HG03521 (cell line): ENCODE measurements around the gene MED20.
A peak's percentile ranks its signal among the peaks of the same experiment; 100 is the strongest.

Experiments used
- ATAC-seq: cut with Tn5 transposase; IDR thresholded peaks from one replicate; pipeline ENCODE4 v1.9.1; 2021; ENCODE audit warnings: mild to moderate bottlenecking, moderate library complexity; ENCODE audit not compliant: unreplicated experiment

MED20 gene

GRCh38 chr6:41914869-41915530 is 5.9 kb downstream of the MED20 start:
- no peak for ATAC-seq

- ATAC-seq, result no peak
Observed at GRCh38 chr6:41914343-41914742, 6.6 kb downstream of the MED20 start.

- no peak for ATAC-seq
Observed at GRCh38 chr6:41909727-41910126, 11.2 kb downstream of the MED20 start.

- no peak for ATAC-seq
Observed at GRCh38 chr6:41901882-41902519, 18.9 kb downstream of the MED20 start.

- no peak for ATAC-seq
Observed at GRCh38 chr6:41900861-41901260, 20.1 kb downstream of the MED20 start.

GRCh38 chr6:41896281-41896680 is 24.7 kb downstream of the MED20 start:
- ATAC-seq, result no peak

GRCh38 chr6:41895300-41896233 is 25.4 kb downstream of the MED20 start, which contains the start of gene USP49:
TSS of gene USP49 (minus strand) at chr6:41895375. CDS start at chr6:41806983, 88,392 bp downstream.
- ATAC-seq, result peak; percentile 78

- peak; percentile 28 for ATAC-seq
Observed at GRCh38 chr6:41894366-41895299, 26.3 kb downstream of the MED20 start.

- ATAC-seq, result no peak
Observed at GRCh38 chr6:41892921-41893564, 27.9 kb downstream of the MED20 start.

GRCh38 chr6:41887331-41887751 is 33.6 kb downstream of the MED20 start:
- no peak for ATAC-seq

- no peak for ATAC-seq
Observed at GRCh38 chr6:41885930-41886329, 35.0 kb downstream of the MED20 start.

GRCh38 chr6:41884957-41885356 is 36.0 kb downstream of the MED20 start:
- ATAC-seq, result no peak

- no peak for ATAC-seq
Observed at GRCh38 chr6:41881506-41881905, 39.4 kb downstream of the MED20 start.

- ATAC-seq, result no peak
Observed at GRCh38 chr6:41878961-41879405, 42.0 kb downstream of the MED20 start.

- ATAC-seq, result no peak
Observed at GRCh38 chr6:41878246-41878645, 42.7 kb downstream of the MED20 start.

- ATAC-seq, result no peak
Observed at GRCh38 chr6:41877051-41877680, 43.8 kb downstream of the MED20 start.

GRCh38 chr6:41874741-41875140 is 46.2 kb downstream of the MED20 start:
- no peak for ATAC-seq

- ATAC-seq, result no peak
Observed at GRCh38 chr6:41872147-41872546, 48.8 kb downstream of the MED20 start.

- ATAC-seq, result no peak
Observed at GRCh38 chr6:41871691-41872090, 49.2 kb downstream of the MED20 start.
